Uterus (tissue), 4 donors: ENCODE results near the gene CCDC141. TPM values are rescaled to one million over a fixed set of nuclear protein-coding genes. Genes with fewer than 3 reads are reported as not detected.
A peak's percentile ranks its signal among the peaks of the same experiment; 100 is the strongest.

Source experiments
- DNase-seq, 2 donors: peaks; one replicate each; pipeline ENCODE4 v3.0.0-alpha.2; 2019 to 2020
- H3K27ac ChIP-seq, 2 donors: fragments of 200-600 bp; sonication (generic); 1 replicate in 1 of 2; 2 replicates in 1 of 2; pipeline ENCODE4 v1.5.1; 2016 to 2018
- H3K27me3 ChIP-seq, 2 donors: fragments of 200-600 bp; sonication (generic); one replicate each; pipeline ENCODE4 v1.5.1; 2018 to 2019; ENCODE audit warnings: control low read depth in 1 of 2
- H3K36me3 ChIP-seq, 2 donors: fragments of 200-600 bp; sonication (generic); one replicate each; pipeline ENCODE4 v1.5.1; 2019; ENCODE audit warnings: control low read depth in 1 of 2
- H3K4me1 ChIP-seq, 2 donors: fragments of 200-600 bp; sonication (generic); one replicate each; pipeline ENCODE4 v1.5.1; 2018 to 2019; ENCODE audit warnings: control low read depth in 1 of 2
- H3K4me3 ChIP-seq, 2 donors: fragments of 200-600 bp; sonication (generic); 1 replicate in 1 of 2; 2 replicates in 1 of 2; pipeline ENCODE4 v1.5.1; 2018 to 2019; ENCODE audit warnings: mild to moderate bottlenecking in 1 of 2
- H3K9me3 ChIP-seq, 2 donors: fragments of 200-600 bp; sonication (generic); one replicate each; pipeline ENCODE4 v1.5.1; 2019; ENCODE audit warnings: control low read depth in 1 of 2
- CTCF ChIP-seq, 4 experiments: fragments of 200-600 bp in 2 of 4; fragments of 450-650 bp in 2 of 4; sonication (generic) in 2 of 4; IDR thresholded peaks; one replicate each; pipeline ENCODE4 v1.5.1; 2016 to 2019; ENCODE audit warnings: antibody characterized with exemption in 4 of 4, mild to moderate bottlenecking in 2 of 4, moderate library complexity in 1 of 4
- POLR2A ChIP-seq, 2 donors: fragments of 450-650 bp; IDR thresholded peaks; one replicate each; pipeline ENCODE4 v1.6.1; 2016; ENCODE audit warnings: antibody characterized with exemption in 2 of 2, mild to moderate bottlenecking in 1 of 2, moderate library complexity in 1 of 2
- intact Hi-C: fragments of 100-400 bp; cut with DNase I; formaldehyde crosslinking; loops from one replicate; pipeline ENCODE4 v1.15.1; 2023; ENCODE audit warnings: low total_unique reads
- total RNA-seq, 4 donors: library from RNA; depleted of rRNA in 3 of 4; stranded (reverse); fragments of >200 nt in 3 of 4; gene quantifications; one replicate each; pipeline versions ENCODE4 v1.1.0 to v1.2.4, GENCODE V29; 2014 to 2023
- donor health status: DM: yes; HTN: yes; CAD: no.

Gene CCDC141
- total RNA-seq, 4 donors from 2014 or later: 0.29 to 10.2 (median 3.8) TPM

GRCh38 chr2:178810422-178810821 lies 239.5 kb downstream of the CCDC141 start:
- H3K9me3 ChIP-seq: no peaks in the 10 kb centered on the region
- H3K4me1 ChIP-seq: no peaks in the 10 kb centered on the region
- H3K27ac ChIP-seq: no peak overlapping the region
- H3K4me3 ChIP-seq: no peak overlapping the region
- intact Hi-C loops: no loop called here
- H3K36me3 ChIP-seq: no peaks in the 10 kb centered on the region
- no peak for TF ChIP-seq CTCF (IDR thresholded peaks at IDR 0.05)
- TF ChIP-seq POLR2A (IDR thresholded peaks at IDR 0.05): no peak
- no peaks in the 10 kb centered on the region for H3K27me3 ChIP-seq
- DNase-seq: no peak

GRCh38 chr2:178807227-178808008 lies 242.5 kb downstream of the CCDC141 start, which contains the start of gene TTN:
Gene TTN (minus strand): TSS chr2:178807423. CDS start chr2:178804642, 2,781 bp downstream.
- Histone ChIP-seq H3K27ac (no peak within 1 kb of the TSS), H3K4me3 (no peak within 1 kb of the TSS), H3K9me3 (no peaks in the 10 kb centered on the region), H3K36me3 (no peaks in the 10 kb centered on the region), H3K27me3 (no peaks in the 10 kb centered on the region), H3K4me1 (no peaks in the 10 kb centered on the region)
- no peak for DNase-seq
- intact Hi-C loops: no loop called here
- TF ChIP-seq POLR2A (IDR thresholded peaks at IDR 0.05) (no peak), CTCF (IDR thresholded peaks at IDR 0.05) (no peak)

- intact Hi-C loops: no loop called here
- TF ChIP-seq POLR2A (IDR thresholded peaks at IDR 0.05) (no peak), CTCF (IDR thresholded peaks at IDR 0.05) (no peak)
- DNase-seq: no peak
- no peak overlapping the region for H3K4me3 ChIP-seq
- no peaks in the 10 kb centered on the region for H3K27me3 ChIP-seq
- no peaks in the 10 kb centered on the region for H3K36me3 ChIP-seq
- H3K9me3 ChIP-seq: no peaks in the 10 kb centered on the region
- H3K4me1 ChIP-seq: no peaks in the 10 kb centered on the region
- no peak overlapping the region for H3K27ac ChIP-seq
Measured at GRCh38 chr2:178806543-178806942, 243.4 kb downstream of the CCDC141 start.

- intact Hi-C loops: no loop called here
- Histone ChIP-seq H3K4me3 (no peak overlapping the region), H3K4me1 (no peaks in the 10 kb centered on the region), H3K36me3 (no peaks in the 10 kb centered on the region), H3K9me3 (no peaks in the 10 kb centered on the region), H3K27ac (no peak overlapping the region), H3K27me3 (no peaks in the 10 kb centered on the region)
- DNase-seq: no peak
- TF ChIP-seq CTCF (IDR thresholded peaks at IDR 0.05) (no peak), POLR2A (IDR thresholded peaks at IDR 0.05) (no peak)
Measured at GRCh38 chr2:178805457-178805856, 244.5 kb downstream of the CCDC141 start.

GRCh38 chr2:178804791-178805190 lies 245.1 kb downstream of the CCDC141 start:
- no peaks in the 10 kb centered on the region for H3K36me3 ChIP-seq
- no peak overlapping the region for H3K4me3 ChIP-seq
- TF ChIP-seq POLR2A (IDR thresholded peaks at IDR 0.05) (no peak), CTCF (IDR thresholded peaks at IDR 0.05) (peak in 1 of 4 experiments; percentile 14)
- no peaks in the 10 kb centered on the region for H3K27me3 ChIP-seq
- no peaks in the 10 kb centered on the region for H3K4me1 ChIP-seq
- intact Hi-C loops: no loop called here
- DNase-seq: no peak
- H3K27ac ChIP-seq: no peak overlapping the region
- no peaks in the 10 kb centered on the region for H3K9me3 ChIP-seq
